Colonic mucosa (tissue), 4 donors: ENCODE data around the gene APRT. TPM values are rescaled to one million over a fixed set of nuclear protein-coding genes. Genes with fewer than 3 reads are reported as not detected.

ENCODE experiments used
- DNase-seq: peaks from one replicate; pipeline ENCODE4 v3.0.0-alpha.2; 2020
- H3K27ac ChIP-seq: fragments of 200-600 bp; one replicate; pipeline ENCODE4 v1.8.0; 2021
- H3K27me3 ChIP-seq: fragments of 200-600 bp; one replicate; pipeline ENCODE4 v1.8.0; 2021
- H3K36me3 ChIP-seq: fragments of 200-600 bp; one replicate; pipeline ENCODE4 v1.8.0; 2021
- H3K4me1 ChIP-seq: fragments of 200-600 bp; one replicate; pipeline ENCODE4 v1.8.0; 2021; ENCODE audit warnings: mild to moderate bottlenecking
- H3K4me3 ChIP-seq: fragments of 200-600 bp; one replicate; pipeline ENCODE4 v1.8.0; 2021
- H3K9ac ChIP-seq, 2 donors: one replicate each; pipeline ENCODE4 v1.7.0; 2013; ENCODE audit warnings: control low read depth in 2 of 2, low read depth in 2 of 2, low read length in 2 of 2
- H3K9me3 ChIP-seq: fragments of 200-600 bp; one replicate; pipeline ENCODE4 v1.8.0; 2021
- CTCF ChIP-seq: fragments of 200-600 bp; IDR thresholded peaks from one replicate; pipeline ENCODE4 v1.8.0; 2022; ENCODE audit warnings: antibody characterized with exemption, mild to moderate bottlenecking
- intact Hi-C: fragments of 100-400 bp; cut with DNase I; formaldehyde crosslinking; loops from one replicate; pipeline ENCODE4 v1.14.1; 2022
- total RNA-seq, 2 donors: library from RNA; stranded (reverse); fragmentation: NEBNext Ultra II Directional in 1 of 2; extraction: Animal tissue kit (Norgen Biotek cat#: 25700) in 1 of 2; gene quantifications; one replicate each; pipeline ENCODE4 v1.2.1, GENCODE V29; 2021
- donor health status: healthy.
- donor health status: DM: no; HTN: no; CAD: no.
- donor health status: DM: no; HTN: no; CAD: no.

APRT gene
- total RNA-seq, 2 donors from 2014 or later, result 103 to 273 TPM

DNA sequence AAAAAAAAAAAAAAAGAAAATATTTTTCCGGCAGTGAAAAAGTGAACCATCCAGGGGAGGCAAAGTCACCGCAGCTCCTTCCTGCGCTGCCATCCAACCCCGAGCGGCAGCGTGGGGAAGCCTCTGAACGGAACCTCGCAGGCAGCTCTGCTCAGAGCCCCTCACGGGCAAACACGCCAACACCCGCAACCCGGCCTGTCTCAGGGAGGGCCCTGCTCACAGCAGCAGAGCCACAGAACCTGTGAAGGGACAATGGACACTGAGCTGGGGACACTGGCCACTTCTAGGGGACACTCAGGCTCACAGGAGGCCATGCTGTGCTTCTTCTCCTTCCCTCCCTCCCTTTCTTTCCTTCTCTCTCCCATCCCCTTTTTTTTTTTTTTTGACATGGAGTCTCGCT is 21.4 kb upstream of the APRT start:
- H3K27me3 ChIP-seq, result no peaks in the 10 kb centered on the region
- intact Hi-C loops, result no loop called here
- no peaks in the 10 kb centered on the region for H3K4me1 ChIP-seq
- no peaks in the 10 kb centered on the region for H3K9me3 ChIP-seq
- no peak for TF ChIP-seq CTCF
- no peak for DNase-seq
- no peak overlapping the region for H3K27ac ChIP-seq
- H3K4me3 ChIP-seq, result no peak overlapping the region
- H3K9ac ChIP-seq, result no peak overlapping the region
- no peaks in the 10 kb centered on the region for H3K36me3 ChIP-seq

DNA sequence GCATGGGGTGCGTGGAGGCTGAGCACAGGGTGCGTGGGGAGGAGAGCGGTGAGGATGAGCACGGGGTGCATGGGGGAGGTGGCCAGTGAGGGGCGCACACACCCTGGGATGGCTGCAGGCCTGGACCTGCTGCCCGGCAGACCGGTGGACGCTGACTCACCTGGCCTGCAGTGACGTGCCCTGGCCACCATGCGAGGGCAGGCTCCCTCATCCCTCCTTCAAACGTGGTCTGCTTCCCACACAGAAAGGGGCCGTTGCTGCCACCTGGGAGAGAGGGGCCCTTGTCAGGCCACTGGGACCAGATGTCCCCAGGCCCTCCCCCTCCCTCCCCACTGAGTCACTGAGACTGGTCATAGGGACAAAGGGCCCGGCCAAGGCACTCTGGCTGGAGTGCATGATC is 20.1 kb upstream of the APRT start:
- intact Hi-C loops, result no loop called here
- Histone ChIP-seq H3K4me1 (no peaks in the 10 kb centered on the region), H3K27me3 (no peaks in the 10 kb centered on the region), H3K9me3 (no peaks in the 10 kb centered on the region), H3K9ac (no peak overlapping the region), H3K27ac (no peak overlapping the region), H3K36me3 (no peaks in the 10 kb centered on the region), H3K4me3 (no peak overlapping the region)
- no peak for TF ChIP-seq CTCF
- DNase-seq, result no peak

- TF ChIP-seq CTCF, result no peak
- Histone ChIP-seq H3K9ac (no peak overlapping the region), H3K4me3 (no peak overlapping the region), H3K27me3 (no peaks in the 10 kb centered on the region), H3K9me3 (no peaks in the 10 kb centered on the region), H3K27ac (no peak overlapping the region), H3K4me1 (no peaks in the 10 kb centered on the region), H3K36me3 (no peaks in the 10 kb centered on the region)
- intact Hi-C loops, result no loop called here
- no peak for DNase-seq
These were observed 19.1 kb upstream of the APRT start for GRCh38 chr16:88830783-88831182.

DNA sequence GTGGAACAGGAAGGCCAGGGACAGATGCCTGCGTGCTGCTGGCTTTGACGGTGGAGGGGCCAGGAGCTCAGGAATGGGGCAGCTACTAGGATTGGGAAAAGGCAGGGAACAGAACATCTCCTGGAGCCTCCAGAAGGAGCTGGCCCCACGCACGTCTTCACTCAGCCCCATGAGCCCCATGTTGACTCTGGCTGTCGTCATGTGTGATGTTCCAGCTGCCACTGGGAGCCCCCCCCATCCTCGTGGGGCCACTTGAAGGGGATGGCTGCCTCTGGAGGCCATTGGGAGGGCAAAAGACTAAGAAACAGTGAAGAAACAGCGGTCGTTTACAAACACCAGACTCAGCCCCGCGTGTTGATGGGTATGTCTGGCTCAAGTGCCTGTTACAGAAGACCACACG is 18.5 kb upstream of the APRT start:
- H3K27me3 ChIP-seq, result no peaks in the 10 kb centered on the region
- no peaks in the 10 kb centered on the region for H3K36me3 ChIP-seq
- peak; percentile 43 for DNase-seq
- TF ChIP-seq CTCF, result no peak
- H3K9ac ChIP-seq, result no peak overlapping the region
- H3K4me1 ChIP-seq, result no peaks in the 10 kb centered on the region
- intact Hi-C loops, result no loop called here
- no peaks in the 10 kb centered on the region for H3K9me3 ChIP-seq
- H3K4me3 ChIP-seq, result no peak overlapping the region
- H3K27ac ChIP-seq, result no peak overlapping the region

DNA sequence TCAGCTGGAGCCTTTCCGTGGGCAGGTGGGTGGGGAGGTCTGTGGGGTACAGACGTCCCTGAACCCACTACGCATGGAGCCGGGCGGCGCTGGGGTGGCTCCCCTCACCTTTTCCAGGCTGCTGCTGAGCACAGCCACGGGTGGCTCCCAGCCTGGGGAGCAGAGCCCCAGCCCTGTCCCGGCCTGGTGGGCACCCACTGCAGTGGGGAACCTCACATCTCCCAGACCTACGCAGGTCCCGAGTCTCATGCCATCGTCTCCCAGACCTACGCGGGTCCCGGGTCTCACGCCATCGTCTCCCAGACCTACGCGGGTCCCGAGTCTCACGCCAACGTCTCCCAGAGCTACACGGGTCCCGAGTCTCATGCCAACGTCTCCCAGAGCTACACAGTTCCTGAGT is 17.0 kb upstream of the APRT start:
- H3K36me3 ChIP-seq, result no peaks in the 10 kb centered on the region
- no peak for TF ChIP-seq CTCF
- no peak overlapping the region for H3K9ac ChIP-seq
- DNase-seq, result no peak
- intact Hi-C loops, result no loop called here
- no peak overlapping the region for H3K4me3 ChIP-seq
- no peaks in the 10 kb centered on the region for H3K27me3 ChIP-seq
- no peak overlapping the region for H3K27ac ChIP-seq
- no peaks in the 10 kb centered on the region for H3K9me3 ChIP-seq
- H3K4me1 ChIP-seq, result no peaks in the 10 kb centered on the region

DNA sequence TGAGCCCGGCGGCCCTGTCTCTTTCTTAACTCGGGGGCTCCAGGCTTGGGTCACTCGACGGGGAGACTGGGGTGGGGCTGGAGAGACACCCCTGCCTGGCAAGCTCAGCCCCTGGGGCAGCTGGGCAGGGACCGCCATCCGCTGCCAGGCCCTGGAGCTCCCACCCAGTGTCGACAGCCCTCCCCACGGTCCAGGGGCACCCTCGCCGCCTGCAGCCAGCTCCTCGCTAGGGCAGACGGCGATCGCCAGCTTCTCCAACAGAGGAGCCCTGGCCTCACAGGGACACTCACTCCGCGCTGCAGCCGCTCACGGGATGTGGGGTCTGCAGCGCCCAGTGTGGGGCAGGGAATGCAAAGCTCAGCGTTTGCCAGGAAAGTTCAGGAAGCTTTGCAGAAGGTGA is 16.0 kb upstream of the APRT start:
- no peaks in the 10 kb centered on the region for H3K9me3 ChIP-seq
- H3K4me1 ChIP-seq, result no peaks in the 10 kb centered on the region
- no peaks in the 10 kb centered on the region for H3K36me3 ChIP-seq
- H3K27me3 ChIP-seq, result no peaks in the 10 kb centered on the region
- H3K9ac ChIP-seq, result no peak overlapping the region
- no peak for DNase-seq
- no peak overlapping the region for H3K27ac ChIP-seq
- no peak for TF ChIP-seq CTCF
- H3K4me3 ChIP-seq, result no peak overlapping the region
- intact Hi-C loops, result no loop called here
